Measurements from ENCODE around the gene AP3B1.

Gene AP3B1

DNA sequence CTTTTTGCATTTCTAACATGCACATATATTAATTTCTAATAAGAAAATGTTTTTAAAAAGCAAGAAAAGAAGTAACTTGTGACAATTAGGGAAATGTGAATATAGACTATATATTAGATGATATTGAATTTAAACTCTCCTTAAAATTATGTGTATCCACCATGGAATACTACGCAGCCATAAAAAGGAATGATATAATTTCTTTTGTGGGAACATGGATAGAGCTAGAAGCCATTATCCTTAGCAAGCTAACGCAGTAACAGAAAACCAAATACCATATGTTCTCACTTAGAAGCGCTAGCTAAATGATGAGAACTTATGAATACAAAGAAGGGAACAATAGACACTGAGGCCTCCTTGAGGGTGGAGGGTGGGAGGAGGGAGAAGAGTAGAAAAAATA, 23.8 kb upstream of the AP3B1 start:
- H3F3A ChIP-seq (ENCODE audit: insufficient read depth): no peaks in the 10 kb centered on the region
- no peak overlapping the region for H3K27ac ChIP-seq (ENCODE audit: low read depth, low read length)
- H4K20me1 ChIP-seq (ENCODE audit: low read depth, low read length): no peaks in the 10 kb centered on the region
- no peaks in the 10 kb centered on the region for H3K9me3 ChIP-seq (ENCODE audit: insufficient read depth, low read length)
- H3K4me3 ChIP-seq (ENCODE audit: insufficient read depth, low read length, poor library complexity, severe bottlenecking): no peak overlapping the region
- no peak overlapping the region for H3K9ac ChIP-seq (ENCODE audit: low read length)
- no peaks in the 10 kb centered on the region for H3K9me2 ChIP-seq (replicated peaks; ENCODE audit: insufficient read depth, low read length)
- H3K4me2 ChIP-seq (ENCODE audit: low read depth, low read length, poor library complexity, severe bottlenecking): no peak overlapping the region
- H3K36me3 ChIP-seq (ENCODE audit: low read length): no peaks in the 10 kb centered on the region
- no peak overlapping the region for H2AFZ ChIP-seq (ENCODE audit: low read depth, low read length, severe bottlenecking)
- H3K79me2 ChIP-seq (ENCODE audit: insufficient read depth, low read length): no peaks in the 10 kb centered on the region
- H3K27me3 ChIP-seq (ENCODE audit: low read length): no peaks in the 10 kb centered on the region
- TF ChIP-seq CTCF (IDR thresholded peaks at IDR 0.05; ENCODE audit: insufficient read depth, low read length, poor library complexity, severe bottlenecking): no peak
- no peak for TF ChIP-seq EZH2phosphoT487 (conservative IDR thresholded peaks at IDR 0.05; ENCODE audit: low read length)

DNA sequence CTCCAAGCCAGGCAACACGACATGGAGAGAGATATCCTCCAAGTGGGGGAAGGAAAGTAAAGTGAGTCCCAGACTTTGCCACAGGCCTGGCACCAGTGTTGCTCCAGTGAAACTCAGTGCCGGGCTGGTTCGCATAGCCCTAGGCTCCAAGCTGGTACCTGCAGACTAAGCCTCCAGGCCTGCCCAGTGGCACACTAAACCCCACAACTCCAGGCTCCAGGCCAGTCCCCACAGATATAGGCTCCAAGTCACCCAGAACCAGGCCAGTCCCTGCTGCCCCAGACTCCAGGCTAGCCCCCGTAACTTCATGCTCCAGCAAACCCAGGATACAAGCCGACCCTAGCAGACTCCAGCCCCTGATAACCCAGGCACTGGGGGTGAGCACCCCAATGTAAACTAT, 23.0 kb upstream of the AP3B1 start:
- H3F3A ChIP-seq (ENCODE audit: insufficient read depth): no peaks in the 10 kb centered on the region
- no peaks in the 10 kb centered on the region for H3K27me3 ChIP-seq (ENCODE audit: low read length)
- H3K9me2 ChIP-seq (replicated peaks; ENCODE audit: insufficient read depth, low read length): no peaks in the 10 kb centered on the region
- H3K4me3 ChIP-seq (ENCODE audit: insufficient read depth, low read length, poor library complexity, severe bottlenecking): no peak overlapping the region
- TF ChIP-seq EZH2phosphoT487 (conservative IDR thresholded peaks at IDR 0.05; ENCODE audit: low read length) (no peak), CTCF (IDR thresholded peaks at IDR 0.05; ENCODE audit: insufficient read depth, low read length, poor library complexity, severe bottlenecking) (no peak)
- H2AFZ ChIP-seq (ENCODE audit: low read depth, low read length, severe bottlenecking): peak overlapping the region; percentile 21
- H4K20me1 ChIP-seq (ENCODE audit: low read depth, low read length): no peaks in the 10 kb centered on the region
- H3K4me2 ChIP-seq (ENCODE audit: low read depth, low read length, poor library complexity, severe bottlenecking): no peak overlapping the region
- no peaks in the 10 kb centered on the region for H3K79me2 ChIP-seq (ENCODE audit: insufficient read depth, low read length)
- no peak overlapping the region for H3K27ac ChIP-seq (ENCODE audit: low read depth, low read length)
- no peaks in the 10 kb centered on the region for H3K36me3 ChIP-seq (ENCODE audit: low read length)
- no peaks in the 10 kb centered on the region for H3K9me3 ChIP-seq (ENCODE audit: insufficient read depth, low read length)
- no peak overlapping the region for H3K9ac ChIP-seq (ENCODE audit: low read length)

DNA sequence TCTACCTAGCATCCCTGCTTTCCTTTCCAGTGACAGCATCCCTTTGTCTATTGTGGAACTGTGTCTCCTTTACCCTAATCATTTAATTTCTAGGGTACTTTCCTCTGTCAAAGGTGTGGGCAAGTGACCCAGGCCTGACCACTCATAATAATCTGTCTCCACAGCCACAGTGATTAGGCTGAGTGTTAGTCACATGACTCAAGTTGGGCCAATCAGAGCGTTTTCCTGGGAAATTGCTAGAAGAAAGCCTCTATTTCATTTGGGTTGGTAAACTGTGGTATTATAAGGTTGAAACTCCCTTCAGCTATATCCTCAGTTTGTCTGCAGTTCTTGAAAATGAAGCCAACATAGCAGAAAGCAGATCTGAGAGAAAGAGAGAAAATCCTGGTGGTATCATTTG, 14.2 kb upstream of the AP3B1 start:
- H3K79me2 ChIP-seq (ENCODE audit: insufficient read depth, low read length): no peaks in the 10 kb centered on the region
- H3K4me2 ChIP-seq (ENCODE audit: low read depth, low read length, poor library complexity, severe bottlenecking): no peak overlapping the region
- no peaks in the 10 kb centered on the region for H3K27me3 ChIP-seq (ENCODE audit: low read length)
- no peak overlapping the region for H3K9ac ChIP-seq (ENCODE audit: low read length)
- H3K36me3 ChIP-seq (ENCODE audit: low read length): no peaks in the 10 kb centered on the region
- no peaks in the 10 kb centered on the region for H3F3A ChIP-seq (ENCODE audit: insufficient read depth)
- no peak overlapping the region for H2AFZ ChIP-seq (ENCODE audit: low read depth, low read length, severe bottlenecking)
- TF ChIP-seq CTCF (IDR thresholded peaks at IDR 0.05; ENCODE audit: insufficient read depth, low read length, poor library complexity, severe bottlenecking): no peak
- TF ChIP-seq EZH2phosphoT487 (conservative IDR thresholded peaks at IDR 0.05; ENCODE audit: low read length): no peak
- no peaks in the 10 kb centered on the region for H3K9me3 ChIP-seq (ENCODE audit: insufficient read depth, low read length)
- no peaks in the 10 kb centered on the region for H3K9me2 ChIP-seq (replicated peaks; ENCODE audit: insufficient read depth, low read length)
- no peak overlapping the region for H3K4me3 ChIP-seq (ENCODE audit: insufficient read depth, low read length, poor library complexity, severe bottlenecking)
- H4K20me1 ChIP-seq (ENCODE audit: low read depth, low read length): no peaks in the 10 kb centered on the region
- H3K27ac ChIP-seq (ENCODE audit: low read depth, low read length): no peak overlapping the region

All from SU-DHL-6 (cell line).